ENCODE results near the gene ZNF541. TPM values are rescaled to one million over a fixed set of nuclear protein-coding genes. Genes with fewer than 3 reads are reported as not detected.

The ZNF541 gene
- total RNA-seq, 1 donor from 2014 or later, result not detected

DNA sequence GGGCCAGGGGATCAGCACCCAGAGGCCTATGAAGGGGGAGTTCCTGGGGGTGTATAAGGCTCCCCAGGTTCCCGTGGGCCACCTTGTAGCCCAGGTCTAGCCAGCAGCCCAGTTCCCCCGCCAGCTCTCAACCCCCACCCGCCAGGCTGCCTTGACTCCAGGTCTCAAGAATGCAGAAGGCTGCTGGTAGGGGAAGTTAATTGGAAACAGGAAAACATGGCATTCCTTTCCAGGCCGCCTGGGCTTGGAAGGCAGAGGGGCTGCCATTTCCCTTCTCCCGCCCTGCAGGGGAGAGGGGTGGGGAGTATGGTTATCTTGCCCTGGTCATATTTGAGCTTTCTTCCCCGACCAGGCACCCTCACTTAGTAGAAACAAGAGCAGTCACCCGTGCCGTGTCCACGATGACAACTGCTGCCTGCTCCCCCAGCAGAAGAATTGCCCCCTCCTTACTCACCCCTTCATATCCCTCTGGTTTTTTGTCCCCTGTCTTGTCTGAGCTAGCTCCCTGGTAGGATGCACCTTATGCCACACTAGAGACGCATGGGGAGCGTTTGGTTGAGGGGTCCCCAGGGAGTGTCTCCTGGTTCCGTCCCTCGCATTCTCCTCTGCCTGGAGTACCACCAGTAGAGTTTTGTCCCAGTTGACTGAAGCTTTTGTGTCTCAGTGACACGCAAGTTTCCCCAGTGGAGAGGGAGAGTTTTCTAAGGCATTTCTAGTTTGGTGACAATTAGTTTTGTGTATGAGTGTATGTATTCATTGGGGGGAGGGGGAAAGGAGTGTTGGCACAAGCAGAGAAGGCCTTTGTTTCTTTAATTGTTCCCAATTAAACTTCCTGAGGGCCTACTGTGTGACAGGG, 40.4 kb upstream of the ZNF541 start:
- H3K4me3 ChIP-seq (ENCODE audit: low read depth, low read length), result no peak overlapping the region
- TF ChIP-seq, protein P1, sequence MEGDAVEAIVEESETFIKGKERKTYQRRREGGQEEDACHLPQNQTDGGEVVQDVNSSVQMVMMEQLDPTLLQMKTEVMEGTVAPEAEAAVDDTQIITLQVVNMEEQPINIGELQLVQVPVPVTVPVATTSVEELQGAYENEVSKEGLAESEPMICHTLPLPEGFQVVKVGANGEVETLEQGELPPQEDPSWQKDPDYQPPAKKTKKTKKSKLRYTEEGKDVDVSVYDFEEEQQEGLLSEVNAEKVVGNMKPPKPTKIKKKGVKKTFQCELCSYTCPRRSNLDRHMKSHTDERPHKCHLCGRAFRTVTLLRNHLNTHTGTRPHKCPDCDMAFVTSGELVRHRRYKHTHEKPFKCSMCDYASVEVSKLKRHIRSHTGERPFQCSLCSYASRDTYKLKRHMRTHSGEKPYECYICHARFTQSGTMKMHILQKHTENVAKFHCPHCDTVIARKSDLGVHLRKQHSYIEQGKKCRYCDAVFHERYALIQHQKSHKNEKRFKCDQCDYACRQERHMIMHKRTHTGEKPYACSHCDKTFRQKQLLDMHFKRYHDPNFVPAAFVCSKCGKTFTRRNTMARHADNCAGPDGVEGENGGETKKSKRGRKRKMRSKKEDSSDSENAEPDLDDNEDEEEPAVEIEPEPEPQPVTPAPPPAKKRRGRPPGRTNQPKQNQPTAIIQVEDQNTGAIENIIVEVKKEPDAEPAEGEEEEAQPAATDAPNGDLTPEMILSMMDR (conservative IDR thresholded peaks at IDR 0.05; ENCODE audit: low read depth, low read length), result no peak
- DNase-seq (ENCODE audit: low read depth), result no peak

DNA sequence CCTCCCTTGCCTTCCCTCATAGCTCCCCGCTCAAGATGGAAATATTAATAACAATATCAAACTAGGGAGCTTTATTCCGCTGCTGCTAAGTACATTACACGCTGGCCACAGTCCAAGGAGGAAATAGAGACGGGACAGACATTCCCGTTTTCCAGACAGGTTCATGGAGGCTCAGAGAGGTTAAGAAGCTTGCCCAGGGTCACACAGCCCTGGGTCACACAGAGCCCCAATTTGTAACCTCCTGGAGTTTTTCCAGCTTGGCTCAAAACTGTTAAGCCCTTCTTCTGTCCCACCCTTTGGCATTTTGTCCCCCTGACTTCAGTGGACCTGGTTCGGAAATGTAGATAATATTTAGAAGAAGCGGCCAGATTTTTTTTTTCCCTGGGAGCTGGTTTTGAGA, 38.0 kb upstream of the ZNF541 start:
- TF ChIP-seq, protein P1 (conservative IDR thresholded peaks at IDR 0.05; ENCODE audit: low read depth, low read length), result no peak
- no peak for DNase-seq (ENCODE audit: low read depth)
- H3K4me3 ChIP-seq (ENCODE audit: low read depth, low read length), result peak overlapping the region; percentile 99

DNA sequence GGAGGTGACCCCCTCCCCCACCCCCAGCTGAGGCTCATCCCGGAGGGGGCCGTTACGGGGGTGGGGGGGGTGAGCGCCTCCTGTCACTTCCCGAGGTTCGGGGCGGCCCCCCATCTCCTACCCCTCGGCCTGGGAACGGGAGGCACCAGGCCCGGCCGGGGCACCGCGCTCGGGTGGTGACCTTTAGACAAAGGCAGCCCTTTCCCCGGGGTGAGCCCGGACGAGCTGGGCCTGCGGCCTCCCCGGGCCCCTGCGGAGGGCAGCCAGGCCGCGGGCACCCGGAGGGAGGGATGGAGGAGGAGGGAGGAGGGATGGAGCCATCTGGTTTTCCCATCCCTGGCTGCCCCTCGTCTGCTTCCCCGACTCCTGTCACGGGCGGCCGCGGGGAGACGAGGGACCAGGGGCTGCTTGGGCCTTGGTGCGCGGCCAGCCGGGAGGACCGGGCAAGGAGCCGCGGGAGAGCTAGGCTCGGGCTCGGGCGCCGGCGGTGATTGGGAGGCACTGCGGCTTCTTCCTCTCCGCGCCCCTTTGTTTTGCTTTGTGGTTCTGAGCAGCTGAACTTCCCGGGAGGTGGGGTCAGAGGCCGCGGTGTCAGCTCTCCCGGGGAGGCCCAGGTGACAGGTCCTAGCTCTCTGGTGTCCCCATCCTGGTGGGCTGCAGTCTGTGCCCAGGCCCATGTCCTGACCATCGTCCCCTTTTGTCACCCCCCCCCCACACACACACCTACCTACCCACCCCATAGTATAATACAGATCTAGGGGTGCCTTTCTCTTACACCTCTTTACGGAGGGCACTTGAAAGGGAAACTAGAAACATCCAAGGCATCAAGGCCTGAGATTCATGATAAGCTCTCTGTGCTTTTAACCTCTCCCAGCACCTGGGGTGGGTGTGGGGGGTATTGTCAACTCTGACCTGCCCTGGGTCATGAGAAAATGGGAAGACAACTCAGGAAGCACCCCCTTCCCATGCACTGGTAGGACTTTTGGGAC, 37.3 kb upstream of the ZNF541 start:
- DNase-seq (ENCODE audit: low read depth), result no peak
- TF ChIP-seq, protein P1 (conservative IDR thresholded peaks at IDR 0.05; ENCODE audit: low read depth, low read length), result no peak

DNA sequence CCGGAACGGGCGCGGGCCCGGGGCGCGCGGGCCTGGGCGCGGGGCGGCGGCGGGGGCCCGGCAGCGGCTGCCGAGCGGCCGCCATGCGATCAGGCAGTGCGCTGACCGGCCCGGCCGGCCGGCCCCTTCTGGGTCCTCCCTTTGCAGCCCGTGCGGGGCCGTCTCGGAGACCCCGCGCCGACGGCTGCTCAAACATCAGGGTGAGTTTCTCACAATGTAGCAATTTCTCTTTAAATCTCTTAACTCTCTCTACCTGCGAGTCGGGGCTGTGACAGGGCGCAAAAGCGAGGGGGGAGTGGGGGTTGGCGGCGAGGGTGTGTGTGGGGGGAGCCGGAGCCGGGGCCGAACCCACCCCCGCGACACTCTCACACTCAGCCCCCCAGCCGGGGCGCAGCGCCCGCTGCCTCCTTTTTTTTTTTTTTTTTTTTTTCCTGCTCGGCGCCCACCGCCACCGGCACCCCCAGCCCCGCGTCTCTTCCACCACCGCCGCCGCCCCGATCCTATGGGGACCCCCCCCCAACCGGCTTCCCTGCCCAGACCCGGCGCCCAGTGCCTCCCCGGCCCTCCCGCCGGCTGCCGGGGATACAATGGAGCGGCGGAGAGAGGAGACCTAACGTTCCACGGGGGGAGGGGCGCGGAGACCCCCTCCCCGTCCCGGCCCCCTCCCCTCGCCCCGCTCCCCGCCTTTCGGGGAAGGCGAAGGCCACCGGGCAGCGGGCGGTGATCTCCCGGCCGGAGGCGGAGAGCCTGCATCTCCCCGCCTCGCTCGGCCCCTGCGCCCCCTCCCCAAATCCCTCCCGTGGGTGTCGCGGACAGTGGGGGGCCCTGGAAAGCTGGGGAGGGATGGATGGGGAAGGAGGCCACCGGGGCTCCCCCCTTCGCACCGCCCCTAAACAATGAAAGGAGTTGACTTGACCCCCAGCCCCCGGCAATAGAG, 36.3 kb upstream of the ZNF541 start, which contains the start of gene BICRA:
TSS of gene BICRA (plus strand) at position 166 of the 937 bp plus-strand sequence. CDS start 64,441 bp downstream, outside the sequence.
- TF ChIP-seq, protein P1 (conservative IDR thresholded peaks at IDR 0.05; ENCODE audit: low read depth, low read length), result no peak
- peak within 1 kb of the TSS; percentile 99 for H3K4me3 ChIP-seq (ENCODE audit: low read depth, low read length)
- no peak for DNase-seq (ENCODE audit: low read depth)

More for the DNA sequence above, 37.3 kb upstream of the ZNF541 start:
- H3K4me3 ChIP-seq (ENCODE audit: low read depth, low read length), result peak overlapping the region; percentile 99

DNA sequence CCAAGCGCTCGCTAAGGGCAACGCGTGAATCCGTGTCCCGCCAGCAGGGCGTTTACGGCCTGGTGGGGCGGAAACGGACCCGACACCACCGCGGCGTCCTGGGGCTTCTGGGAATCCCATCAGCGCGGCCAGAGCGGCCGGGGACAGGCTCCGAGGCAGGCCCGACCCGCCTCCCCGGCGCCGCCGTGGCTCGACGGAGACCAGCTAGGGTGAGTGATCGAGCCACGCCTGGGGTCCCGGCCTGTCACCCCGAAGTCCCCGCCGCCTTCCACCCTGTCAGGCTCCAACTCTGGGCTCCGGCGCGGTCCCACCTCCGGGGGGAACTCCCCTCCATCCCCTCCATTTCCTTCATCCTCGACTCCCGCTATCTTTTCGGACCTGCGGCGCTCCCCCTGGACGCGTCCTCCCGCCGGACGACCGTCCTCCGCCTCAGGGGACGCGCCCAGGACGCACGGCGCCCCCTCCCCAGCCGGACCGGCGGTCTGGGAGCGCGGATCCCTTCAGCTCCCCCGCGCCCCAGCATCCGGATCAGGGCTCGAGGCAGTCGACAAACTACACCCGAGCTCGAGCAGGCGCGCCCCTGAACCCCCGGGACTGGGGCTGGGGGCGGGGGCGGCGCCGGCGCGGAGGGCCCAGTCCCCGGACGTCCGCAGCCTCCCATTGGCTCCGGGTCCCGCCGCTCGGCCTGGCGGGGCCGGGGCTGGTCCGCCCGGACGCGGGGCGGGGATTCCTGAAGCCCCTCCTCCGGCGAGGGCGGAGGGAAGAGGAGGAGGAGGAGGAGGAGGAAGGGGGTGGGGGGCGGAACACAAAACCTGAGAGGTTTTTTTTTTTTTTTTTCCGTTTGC, 35.3 kb upstream of the ZNF541 start:
- no peak for DNase-seq (ENCODE audit: low read depth)
- H3K4me3 ChIP-seq (ENCODE audit: low read depth, low read length), result peak overlapping the region; percentile 99
- TF ChIP-seq, protein P1 (conservative IDR thresholded peaks at IDR 0.05; ENCODE audit: low read depth, low read length), result peak; percentile 28
